Activated naive CD8-positive, alpha-beta T cell treated with anti-CD3 and anti-CD28 coated beads, Interleukin-2, amount 10 ng/mL, durations not matched to agents 7 days and 5 days (primary cell): ENCODE data around the gene IRF3. TPM values are rescaled to one million over a fixed set of nuclear protein-coding genes. Genes with fewer than 3 reads are reported as not detected.
"Not testable (repeated sequence)": the region's sequence is repeated elsewhere in the genome, so short reads cannot be mapped to it uniquely, and the experiment has no call there.

Experiments
- ATAC-seq: fragments of 150-1000 bp; cut with Tn5 transposase; one replicate; pipeline ENCODE4 v1.10.0; 2021; ENCODE audit warnings: low read depth, moderate library complexity
- POLR2A ChIA-PET: fragments of 350-600 bp; sonication (Branson Sonifier 250); formaldehyde crosslinking; loops from one replicate; lab custom pipeline; 2021; ENCODE audit warnings: antibody characterized with exemption; lab: Charles Lee
- DNase-seq: peaks from one replicate; pipeline ENCODE4 v3.0.0; 2021
- H3K27ac Mint-ChIP-seq: one replicate; pipeline ENCODE4 v1.8.0; 2022; ENCODE audit warnings: mild to moderate bottlenecking, mixed read lengths
- H3K27me3 Mint-ChIP-seq: one replicate; pipeline ENCODE4 v1.8.0; 2022; ENCODE audit warnings: mild to moderate bottlenecking, moderate library complexity, mixed read lengths
- H3K36me3 Mint-ChIP-seq: one replicate; pipeline ENCODE4 v1.8.0; 2021; ENCODE audit warnings: mild to moderate bottlenecking, mixed read lengths
- H3K4me1 Mint-ChIP-seq: one replicate; pipeline ENCODE4 v1.8.0; 2021; ENCODE audit warnings: mixed read lengths
- H3K4me3 Mint-ChIP-seq: one replicate; pipeline ENCODE4 v1.8.0; 2022; ENCODE audit warnings: mild to moderate bottlenecking, moderate library complexity, mixed read lengths
- H3K9me3 Mint-ChIP-seq: one replicate; pipeline ENCODE4 v1.8.0; 2021; ENCODE audit warnings: mixed read lengths
- total RNA-seq, 2 experiments: library from RNA; stranded (reverse); gene quantifications; one replicate each; pipeline ENCODE4 v1.2.3, GENCODE V29; 2021

IRF3 gene
- total RNA-seq, 2 experiments from 2014 or later = 198 to 205 TPM

DNA sequence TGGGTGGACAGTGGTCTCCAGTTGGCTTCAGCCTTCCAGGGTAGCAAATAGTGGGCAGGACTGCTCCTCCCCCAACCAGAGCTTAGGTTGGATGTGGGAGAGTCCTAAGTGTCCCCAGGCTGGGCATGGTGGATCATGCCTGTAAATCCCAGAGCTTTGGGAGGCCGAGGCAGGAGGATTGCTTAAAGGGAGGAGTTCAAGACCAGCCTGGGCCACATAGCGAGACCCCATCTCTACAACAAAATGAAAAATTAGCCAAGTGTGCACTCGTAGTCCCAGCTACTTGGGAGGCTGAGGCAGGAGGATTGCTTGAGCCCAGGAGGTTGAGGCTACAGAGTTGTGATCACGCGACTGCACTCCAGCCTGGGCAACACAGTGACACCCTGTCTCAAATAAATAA is 33.1 kb downstream of the IRF3 start:
- no peaks in the 10 kb centered on the region for H3K4me1 Mint-ChIP-seq
- ATAC-seq = no peak
- H3K9me3 Mint-ChIP-seq = no peaks in the 10 kb centered on the region
- no peak overlapping the region for H3K4me3 Mint-ChIP-seq
- H3K27ac Mint-ChIP-seq = no peak overlapping the region
- peaks cover 8% of the 10 kb centered on the region for H3K36me3 Mint-ChIP-seq
- POLR2A ChIA-PET = no interaction called here
- DNase-seq = no peak
- peaks cover 2% of the 10 kb centered on the region for H3K27me3 Mint-ChIP-seq

DNA sequence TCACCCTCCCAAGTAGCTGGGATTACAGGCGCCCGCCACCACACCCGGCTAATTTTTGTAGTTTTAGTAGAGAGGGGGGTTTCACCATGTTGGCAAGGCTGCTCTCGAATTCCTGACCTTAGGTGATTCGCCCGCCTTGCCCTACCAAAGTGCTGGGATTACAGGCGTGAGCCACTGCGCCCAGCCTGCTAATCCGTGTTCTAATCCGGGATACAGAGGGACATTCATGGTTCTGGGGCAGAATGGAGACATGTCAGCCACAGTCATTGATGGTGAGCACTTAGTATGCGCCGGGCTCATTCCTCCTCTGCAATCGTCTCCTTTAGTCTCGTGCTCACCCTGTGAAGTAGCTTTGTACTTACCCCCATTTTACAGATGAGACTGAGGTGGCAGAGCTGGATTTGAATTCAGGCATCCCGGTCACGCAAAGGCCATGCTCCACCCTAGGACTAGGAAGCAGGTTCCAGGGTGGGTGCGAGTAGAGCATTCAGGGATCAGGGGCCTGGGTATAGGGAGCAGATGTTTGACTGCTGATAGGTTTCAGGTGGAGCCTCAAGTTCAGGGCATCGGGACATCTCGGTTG is 34.0 kb downstream of the IRF3 start:
- no peak overlapping the region for H3K27ac Mint-ChIP-seq
- H3K4me1 Mint-ChIP-seq = no peaks in the 10 kb centered on the region
- H3K9me3 Mint-ChIP-seq = no peaks in the 10 kb centered on the region
- peaks cover 2% of the 10 kb centered on the region for H3K27me3 Mint-ChIP-seq
- ATAC-seq (no peak), DNase-seq (no peak)
- H3K36me3 Mint-ChIP-seq = peaks cover 14% of the 10 kb centered on the region
- POLR2A ChIA-PET = interaction anchor here (0.6 kb wide), 1 partner anchor 36 kb away, joined by 3 read pairs; no protein-coding TSS in a partner anchor
- no peak overlapping the region for H3K4me3 Mint-ChIP-seq

DNA sequence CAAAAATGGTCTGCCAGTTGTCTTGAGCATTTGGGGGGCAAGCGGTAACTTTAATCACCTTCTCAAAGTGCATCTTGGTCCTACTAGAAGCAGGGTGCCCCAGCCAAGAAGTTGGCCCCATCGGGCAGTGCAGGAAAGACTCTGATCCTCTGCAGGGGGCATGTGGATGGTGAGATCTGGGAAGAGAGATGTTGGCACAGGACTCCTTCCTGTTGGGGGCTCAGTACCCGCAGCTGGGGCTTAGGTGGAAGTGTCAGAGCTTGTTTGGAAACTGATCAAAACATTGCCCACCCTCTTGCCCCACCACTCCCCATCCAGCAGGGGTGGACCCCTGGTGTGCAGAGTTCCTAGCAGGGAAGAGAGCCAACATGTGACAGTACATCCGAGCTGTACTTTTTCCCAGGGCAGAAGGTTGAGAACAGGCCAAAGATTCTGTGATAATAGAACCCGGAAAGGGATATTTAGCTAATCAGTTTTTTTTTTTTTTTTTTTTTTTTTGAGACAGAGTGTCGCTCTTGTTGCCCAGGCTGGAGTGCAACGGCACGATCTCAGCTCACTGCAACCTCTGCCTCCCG is 34.6 kb downstream of the IRF3 start:
- Mint-ChIP-seq H3K9me3 (no peaks in the 10 kb centered on the region), H3K27ac (no peak overlapping the region), H3K36me3 (peaks cover 14% of the 10 kb centered on the region), H3K27me3 (peaks cover 2% of the 10 kb centered on the region), H3K4me3 (no peak overlapping the region), H3K4me1 (no peaks in the 10 kb centered on the region)
- ATAC-seq (no peak), DNase-seq (no peak)
- POLR2A ChIA-PET = interaction anchor here (0.6 kb wide), 1 partner anchor 35 kb away, joined by 3 read pairs; no protein-coding TSS in a partner anchor

DNA sequence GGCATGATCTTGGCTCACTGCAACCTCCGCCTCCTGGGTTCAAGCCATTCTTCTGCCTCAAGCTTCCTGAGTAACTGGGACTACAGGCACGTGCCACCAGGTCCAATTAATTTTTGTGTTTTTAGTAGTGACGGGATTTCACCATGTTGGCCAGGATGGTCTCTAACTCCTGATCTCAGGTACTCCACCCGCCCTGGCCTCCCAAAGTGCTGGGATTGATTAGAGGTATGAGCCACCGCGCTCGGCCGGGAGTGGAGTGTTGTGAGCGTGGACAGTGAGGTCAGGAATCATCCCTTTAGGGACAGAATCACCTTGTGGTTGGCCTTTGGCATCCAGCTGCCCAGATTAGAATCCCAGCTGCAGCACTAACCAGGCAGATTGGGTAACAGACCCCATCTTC is 36.0 kb downstream of the IRF3 start:
- DNase-seq (no peak), ATAC-seq (no peak)
- POLR2A ChIA-PET = interaction anchor here (1.2 kb wide), 1 partner anchor 9 kb away, joined by 3 read pairs; no protein-coding TSS in a partner anchor
- H3K4me1 Mint-ChIP-seq = no peaks in the 10 kb centered on the region
- H3K36me3 Mint-ChIP-seq = peaks cover 17% of the 10 kb centered on the region
- no peaks in the 10 kb centered on the region for H3K9me3 Mint-ChIP-seq
- no peaks in the 10 kb centered on the region for H3K27me3 Mint-ChIP-seq
- H3K4me3 Mint-ChIP-seq = no peak overlapping the region
- H3K27ac Mint-ChIP-seq = no peak overlapping the region

DNA sequence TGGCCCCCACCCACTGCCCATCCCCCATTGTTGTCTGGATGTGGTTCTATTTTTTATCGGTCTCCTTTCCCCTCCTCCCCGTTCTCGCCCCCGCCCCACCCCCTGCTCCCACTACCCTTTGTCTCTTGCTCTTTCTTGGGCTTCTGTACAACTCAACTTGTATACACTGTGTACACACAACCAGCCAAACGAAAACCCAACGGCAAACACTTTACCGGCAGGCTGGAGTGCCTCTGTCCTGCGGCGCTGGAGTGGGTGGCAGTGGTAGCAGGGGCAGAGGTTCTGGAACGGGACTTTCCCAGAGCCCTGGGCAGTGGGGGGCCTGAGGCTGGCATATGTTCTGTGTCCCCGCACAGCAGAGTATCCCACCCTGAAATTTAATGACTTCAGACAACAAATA is 39.4 kb downstream of the IRF3 start:
- POLR2A ChIA-PET = no interaction called here
- Mint-ChIP-seq H3K9me3 (no peaks in the 10 kb centered on the region), H3K27ac (no peak overlapping the region), H3K4me3 (no peak overlapping the region), H3K27me3 (no peaks in the 10 kb centered on the region), H3K4me1 (no peaks in the 10 kb centered on the region), H3K36me3 (peaks cover 33% of the 10 kb centered on the region)
- DNase-seq (no peak), ATAC-seq (no peak)

DNA sequence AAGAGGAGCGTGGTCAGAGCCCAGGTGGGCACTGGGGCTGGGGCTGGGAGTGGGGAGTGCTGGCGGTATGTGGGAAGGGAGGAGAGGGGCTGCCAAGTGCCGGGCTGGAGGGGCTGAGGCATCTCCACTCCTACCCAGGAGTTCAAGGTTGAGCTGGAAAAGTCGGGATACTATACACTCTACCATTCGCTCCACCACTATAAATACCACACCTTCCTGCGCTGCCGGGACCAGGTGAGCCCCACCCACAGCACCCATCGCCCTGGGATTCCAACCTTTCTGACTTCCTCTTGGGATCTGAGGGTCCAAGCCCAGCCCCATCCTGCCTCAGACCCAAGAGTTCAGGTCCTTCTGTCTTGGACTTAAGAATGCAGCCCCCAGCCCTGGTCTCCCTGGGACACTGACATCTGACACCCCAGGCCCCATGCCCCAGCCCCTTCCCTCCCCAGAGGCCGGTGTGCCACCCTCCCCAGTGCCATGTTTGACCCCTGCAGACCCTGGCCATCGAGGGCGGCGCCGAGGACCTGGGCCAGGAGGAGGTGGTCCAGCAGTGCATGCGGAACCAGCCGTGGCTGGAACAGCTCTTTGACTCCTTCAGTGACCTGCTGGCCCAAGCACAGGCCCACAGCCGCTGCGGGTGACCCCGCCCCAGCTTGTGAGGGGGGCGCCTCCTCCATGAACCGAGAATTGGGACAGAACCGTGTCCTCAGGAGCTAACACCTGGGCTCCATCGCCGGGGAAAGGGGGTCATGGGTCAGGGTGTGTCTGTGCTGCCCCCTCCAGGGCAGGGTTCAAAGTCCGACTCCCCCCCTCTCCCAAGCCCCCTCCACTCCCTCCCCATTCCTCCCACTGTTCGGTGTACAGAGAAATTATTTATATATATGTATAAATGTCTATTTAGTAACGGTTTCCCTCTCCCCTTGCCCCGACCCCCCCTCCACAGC is 40.4 kb downstream of the IRF3 start:
- no peak overlapping the region for H3K27ac Mint-ChIP-seq
- no peak for ATAC-seq
- no peak for DNase-seq
- H3K4me1 Mint-ChIP-seq = no peaks in the 10 kb centered on the region
- H3K9me3 Mint-ChIP-seq = no peaks in the 10 kb centered on the region
- no peak overlapping the region for H3K4me3 Mint-ChIP-seq
- H3K36me3 Mint-ChIP-seq = peaks cover 33% of the 10 kb centered on the region
- POLR2A ChIA-PET = no interaction called here
- H3K27me3 Mint-ChIP-seq = no peaks in the 10 kb centered on the region

DNA sequence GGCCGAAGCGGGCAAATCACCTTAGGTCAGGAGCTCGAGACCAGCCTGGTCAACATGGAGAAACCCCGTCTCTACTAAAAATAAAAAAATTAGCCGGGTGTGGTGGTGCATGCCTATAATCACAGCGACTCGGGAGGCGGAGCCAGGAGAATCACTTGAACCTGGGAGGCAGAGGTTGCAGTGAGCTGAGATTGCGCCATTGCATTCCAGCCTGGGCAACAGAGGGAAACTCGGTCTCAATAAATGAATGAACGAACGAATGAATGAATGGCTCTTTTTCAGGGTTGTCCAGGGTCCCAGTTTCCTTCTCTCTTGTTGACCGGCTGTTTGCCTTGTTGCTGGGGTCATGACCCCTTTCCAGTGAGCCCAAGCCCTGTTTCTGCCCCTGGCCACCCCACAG is 47.8 kb downstream of the IRF3 start:
- peaks cover 34% of the 10 kb centered on the region for H3K36me3 Mint-ChIP-seq

DNA sequence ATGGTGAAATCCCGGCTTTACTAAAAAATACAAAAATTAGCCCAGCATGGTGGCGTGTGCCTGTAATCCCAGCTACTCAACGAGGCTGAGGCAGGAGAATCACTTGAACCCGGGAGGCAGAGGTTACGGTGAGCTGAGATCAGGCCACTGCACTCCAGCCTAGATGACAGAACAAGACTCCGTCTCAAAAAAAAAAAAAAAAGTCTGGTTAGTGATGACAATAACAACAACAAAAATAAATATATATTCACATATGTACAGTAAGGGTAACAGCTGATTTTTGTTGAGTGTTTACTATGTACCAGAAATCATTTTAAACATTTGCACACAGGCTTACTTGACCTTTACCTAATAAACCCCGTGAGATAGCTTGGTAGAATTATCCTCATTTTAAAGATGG is 48.7 kb downstream of the IRF3 start:
- Mint-ChIP-seq H3K4me3 (no peak overlapping the region), H3K27ac (no peak overlapping the region), H3K36me3 (peaks cover 33% of the 10 kb centered on the region), H3K27me3 (no peaks in the 10 kb centered on the region), H3K4me1 (peaks cover 9% of the 10 kb centered on the region), H3K9me3 (no peaks in the 10 kb centered on the region)
- POLR2A ChIA-PET = interaction anchor here (0.7 to 1.0 kb wide), 3 partner anchors 30 to 64 kb away, joined by 3 read pairs; partner anchors contain the start of genes NOSIP and PRRG2
- DNase-seq (no peak), ATAC-seq (no peak)

More for the DNA sequence above, 47.8 kb downstream of the IRF3 start:
- not testable (repeated sequence) for H3K4me3 Mint-ChIP-seq, H3K9me3 Mint-ChIP-seq, ATAC-seq, H3K27me3 Mint-ChIP-seq, H3K4me1 Mint-ChIP-seq, H3K27ac Mint-ChIP-seq, DNase-seq
- POLR2A ChIA-PET = interaction anchor here (0.6 kb wide), 1 partner anchor 198 kb away, joined by 3 read pairs; no protein-coding TSS in a partner anchor

DNA sequence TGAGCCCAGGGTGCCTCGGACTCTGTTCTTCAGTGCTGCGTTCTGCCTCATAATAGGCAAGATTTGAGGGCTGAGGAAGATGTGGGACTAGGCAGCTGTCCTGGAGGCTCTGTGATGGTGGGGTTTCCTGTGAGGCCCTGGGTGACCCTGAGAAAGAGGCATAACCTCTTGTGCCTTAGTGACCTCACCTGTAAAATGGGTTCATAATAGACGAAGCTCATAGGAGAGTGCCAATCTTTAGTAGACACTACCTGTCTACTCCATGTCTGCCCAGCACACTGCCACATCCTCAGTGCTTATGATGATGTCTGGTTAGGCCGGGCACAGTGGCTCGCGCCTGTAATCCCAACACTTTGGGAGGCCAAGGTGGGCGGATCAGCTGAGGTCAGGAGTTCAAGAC is 49.1 kb downstream of the IRF3 start:
- H3K4me1 Mint-ChIP-seq = peaks cover 9% of the 10 kb centered on the region
- H3K4me3 Mint-ChIP-seq = no peak overlapping the region
- no peak overlapping the region for H3K27ac Mint-ChIP-seq
- ATAC-seq (no peak), DNase-seq (no peak)
- POLR2A ChIA-PET = interaction anchor here (0.7 to 1.0 kb wide), 3 partner anchors 30 to 65 kb away, joined by 3 read pairs; partner anchors contain the start of genes NOSIP and PRRG2
- H3K36me3 Mint-ChIP-seq = peaks cover 32% of the 10 kb centered on the region
- H3K9me3 Mint-ChIP-seq = no peaks in the 10 kb centered on the region
- H3K27me3 Mint-ChIP-seq = no peaks in the 10 kb centered on the region

DNA sequence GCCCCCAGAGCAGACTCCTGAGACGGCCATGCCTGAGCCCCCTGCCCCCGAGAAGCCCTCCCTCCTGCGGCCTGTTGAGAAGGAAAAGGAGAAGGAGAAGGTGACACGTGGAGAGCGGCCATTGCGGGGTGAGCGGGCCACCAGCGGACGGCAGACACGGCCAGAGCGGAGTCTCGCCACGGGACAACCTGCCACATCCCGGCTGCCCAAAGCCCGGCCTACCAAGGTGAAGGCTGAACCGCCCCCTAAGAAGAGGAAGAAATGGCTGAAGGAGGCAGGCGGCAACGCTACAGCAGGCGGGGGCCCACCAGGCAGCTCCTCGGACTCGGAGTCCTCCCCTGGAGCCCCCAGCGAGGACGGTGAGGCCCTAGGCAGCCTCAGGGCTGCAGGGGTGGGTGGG is 49.8 kb downstream of the IRF3 start:
- no peak overlapping the region for H3K4me3 Mint-ChIP-seq
- ATAC-seq (no peak), DNase-seq (no peak)
- no peaks in the 10 kb centered on the region for H3K9me3 Mint-ChIP-seq
- peaks cover 9% of the 10 kb centered on the region for H3K4me1 Mint-ChIP-seq
- no peaks in the 10 kb centered on the region for H3K27me3 Mint-ChIP-seq
- no peak overlapping the region for H3K27ac Mint-ChIP-seq
- peaks cover 30% of the 10 kb centered on the region for H3K36me3 Mint-ChIP-seq
- POLR2A ChIA-PET = interaction anchor here (0.6 kb wide), 1 partner anchor 24 kb away, joined by 3 read pairs; the partner anchor contains the start of gene RRAS

DNA sequence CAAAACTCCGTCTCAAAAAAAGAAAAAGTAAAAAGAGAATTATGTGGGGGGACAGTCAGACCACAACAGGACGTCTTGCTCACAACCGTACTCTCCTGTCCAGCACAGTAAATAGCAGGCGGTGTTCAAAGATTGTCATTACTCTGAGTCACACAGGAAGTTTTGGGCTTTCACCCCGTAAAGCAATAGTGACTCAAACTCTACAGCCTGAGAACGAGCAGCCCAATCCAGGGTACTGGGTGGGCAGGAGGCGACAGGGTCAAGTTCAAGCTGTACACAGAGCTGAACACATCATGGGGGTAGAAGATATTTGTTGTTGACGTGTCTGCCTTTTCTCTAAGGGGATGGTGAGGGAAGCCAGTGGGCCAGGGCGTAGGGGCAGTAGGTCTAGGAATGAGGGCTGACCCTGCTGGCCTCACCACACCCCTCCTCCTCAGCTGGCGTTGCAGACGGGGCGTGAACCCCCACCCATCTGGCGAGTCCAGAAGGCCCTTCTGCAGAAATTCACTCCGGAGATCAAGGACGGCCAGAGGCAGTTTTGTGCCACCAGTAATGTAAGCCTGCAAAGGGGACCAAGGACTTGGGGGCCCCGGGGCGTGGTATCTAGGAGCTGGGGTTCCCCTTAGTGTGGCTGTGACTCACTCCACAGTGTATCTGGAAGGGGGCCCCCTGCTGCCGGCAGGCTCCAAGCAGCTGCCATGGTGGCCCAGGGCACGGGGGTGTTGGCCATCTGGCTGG is 51.4 kb downstream of the IRF3 start:
- Mint-ChIP-seq H3K36me3 (peaks cover 33% of the 10 kb centered on the region), H3K9me3 (no peaks in the 10 kb centered on the region), H3K27ac (no peak overlapping the region), H3K4me3 (no peak overlapping the region), H3K27me3 (no peaks in the 10 kb centered on the region), H3K4me1 (peaks cover 9% of the 10 kb centered on the region)
- DNase-seq (no peak), ATAC-seq (no peak)
- POLR2A ChIA-PET = interaction anchor here (1.2 kb wide), 1 partner anchor 24 kb away, joined by 3 read pairs; no protein-coding TSS in a partner anchor

DNA sequence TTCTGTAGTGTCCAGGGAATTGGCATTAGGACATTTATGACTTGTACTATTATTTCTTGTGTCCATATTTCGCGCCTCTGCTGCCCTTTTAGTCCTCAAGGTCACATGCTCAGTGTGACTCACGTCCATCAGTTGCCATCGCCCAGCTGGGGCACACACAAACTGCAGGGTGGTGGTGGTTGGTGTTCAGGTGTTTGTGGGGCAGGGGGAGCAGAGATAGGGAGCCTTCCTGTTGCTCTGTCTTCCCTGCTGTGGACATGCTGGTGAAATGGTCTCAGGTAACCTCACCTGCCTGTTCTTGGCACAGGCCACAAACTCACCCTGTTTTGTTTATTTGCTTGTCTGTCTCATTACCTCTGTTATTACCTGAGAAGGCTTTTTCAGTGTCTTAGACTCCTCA is 52.3 kb downstream of the IRF3 start:
- H3K4me3 Mint-ChIP-seq = no peak overlapping the region
- H3K27ac Mint-ChIP-seq = peak overlapping the region; percentile 48
- H3K4me1 Mint-ChIP-seq = peaks cover 9% of the 10 kb centered on the region
- no peaks in the 10 kb centered on the region for H3K9me3 Mint-ChIP-seq
- POLR2A ChIA-PET = no interaction called here
- H3K36me3 Mint-ChIP-seq = peaks cover 29% of the 10 kb centered on the region
- no peaks in the 10 kb centered on the region for H3K27me3 Mint-ChIP-seq
- no peak for DNase-seq
- no peak for ATAC-seq
